ENCODE data around the gene IFT43. TPM values are rescaled to one million over a fixed set of nuclear protein-coding genes. Genes with fewer than 3 reads are reported as not detected.

IFT43 gene
- total and polyA plus RNA-seq, 4 donors = 20.9 to 49.2 (median 44.7) TPM

- H3K4me3 ChIP-seq (ENCODE audit: low read depth, low read length) = no peak overlapping the region
- H3K27ac ChIP-seq (ENCODE audit: low read depth, low read length) = no peak overlapping the region
- peak in 1 of 6 donors; percentile 42 for DNase-seq (ENCODE audit: low read depth in 4 of 6, low spot score in 6 of 6)
- peaks cover 22% of the 10 kb centered on the region for H3K36me3 ChIP-seq (ENCODE audit: control insufficient read depth, insufficient read depth, low read length)
- 56% methylated on average over 3 of the region's 6 CpGs for WGBS (ENCODE audit: insufficient coverage)
- no peaks in the 10 kb centered on the region for H3K9me3 ChIP-seq (ENCODE audit: control insufficient read depth, insufficient read depth, low read length)
- no peaks in the 10 kb centered on the region for H3K27me3 ChIP-seq (ENCODE audit: control insufficient read depth, insufficient read depth, low read length)
- H3K4me1 ChIP-seq (ENCODE audit: control insufficient read depth, insufficient read depth, low read length) = peaks cover 27% of the 10 kb centered on the region
Observed at GRCh38 chr14:76080471-76080870, 94.9 kb downstream of the IFT43 start.

GRCh38 chr14:76081642-76082041 lies 96.1 kb downstream of the IFT43 start:
- Histone ChIP-seq H3K36me3 (ENCODE audit: control insufficient read depth, insufficient read depth, low read length) (peaks cover 22% of the 10 kb centered on the region), H3K9me3 (ENCODE audit: control insufficient read depth, insufficient read depth, low read length) (no peaks in the 10 kb centered on the region), H3K27ac (ENCODE audit: low read depth, low read length) (no peak overlapping the region), H3K4me3 (ENCODE audit: low read depth, low read length) (no peak overlapping the region), H3K27me3 (ENCODE audit: control insufficient read depth, insufficient read depth, low read length) (no peaks in the 10 kb centered on the region), H3K4me1 (ENCODE audit: control insufficient read depth, insufficient read depth, low read length) (peaks cover 32% of the 10 kb centered on the region)
- WGBS (ENCODE audit: insufficient coverage) = 92% methylated on average over 7 of the region's 7 CpGs
- no peak for DNase-seq (ENCODE audit: low read depth in 4 of 6, low spot score in 6 of 6)

DNA sequence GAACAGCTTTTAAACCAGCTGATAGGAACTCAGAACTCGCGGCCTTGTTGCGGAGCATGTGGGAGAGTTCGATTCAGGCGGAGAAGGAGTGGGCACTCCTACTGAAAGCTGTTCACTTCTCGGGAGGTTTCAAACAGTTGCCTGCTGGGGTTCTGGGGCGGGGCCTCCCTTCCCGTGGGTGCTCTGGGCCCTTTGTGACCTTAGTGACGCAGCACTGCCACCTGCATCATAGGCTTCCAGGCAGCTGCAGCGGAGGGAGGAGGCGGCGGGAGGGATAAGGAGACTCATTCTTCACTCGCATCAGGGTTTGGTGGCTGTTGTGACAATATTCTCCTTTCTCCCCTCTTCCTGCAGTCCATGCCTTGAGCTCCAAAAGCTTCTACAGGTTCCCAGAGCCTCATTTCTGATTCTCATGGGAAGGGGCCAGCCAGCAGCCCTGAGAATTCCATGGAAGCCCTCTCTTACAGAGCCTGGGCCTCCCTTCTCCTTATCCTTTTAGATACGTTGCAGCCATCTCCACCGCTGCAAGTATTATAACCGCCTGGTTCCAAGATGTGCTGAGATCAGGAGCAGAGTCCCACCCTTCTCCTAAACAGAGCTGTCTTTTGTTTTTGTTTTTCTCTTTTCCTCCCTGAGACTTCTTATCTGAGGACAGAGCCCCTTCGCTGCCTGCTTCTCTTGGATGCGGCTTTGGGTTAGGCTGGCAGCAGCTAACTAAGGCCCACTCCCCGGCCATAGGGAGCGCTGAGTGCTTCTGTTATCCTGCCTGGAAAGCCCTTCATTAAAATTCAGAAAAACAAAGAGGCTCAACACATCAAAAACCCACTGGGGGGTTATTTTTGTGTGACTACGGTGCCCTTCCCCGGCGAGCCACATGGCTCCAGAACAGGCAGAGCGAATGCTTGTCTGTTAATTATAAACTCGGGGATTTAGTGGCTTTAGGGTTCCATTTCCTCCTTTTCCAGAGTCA lies 98.5 kb downstream of the IFT43 start:
- no peak overlapping the region for H3K4me3 ChIP-seq (ENCODE audit: low read depth, low read length)
- H3K4me1 ChIP-seq (ENCODE audit: control insufficient read depth, insufficient read depth, low read length) = peaks cover 35% of the 10 kb centered on the region
- H3K9me3 ChIP-seq (ENCODE audit: control insufficient read depth, insufficient read depth, low read length) = no peaks in the 10 kb centered on the region
- H3K36me3 ChIP-seq (ENCODE audit: control insufficient read depth, insufficient read depth, low read length) = peaks cover 19% of the 10 kb centered on the region
- WGBS (ENCODE audit: insufficient coverage) = 60% methylated on average over 14 of the region's 25 CpGs
- DNase-seq (ENCODE audit: low read depth in 4 of 6, low spot score in 6 of 6) = peak in 2 of 6 donors; percentile 49 to 57
- H3K27ac ChIP-seq (ENCODE audit: low read depth, low read length) = no peak overlapping the region
- H3K27me3 ChIP-seq (ENCODE audit: control insufficient read depth, insufficient read depth, low read length) = no peaks in the 10 kb centered on the region

GRCh38 chr14:76085358-76085757 lies 99.8 kb downstream of the IFT43 start:
- WGBS (ENCODE audit: insufficient coverage) = 81% methylated on average over 1 of the region's 3 CpGs
- no peaks in the 10 kb centered on the region for H3K27me3 ChIP-seq (ENCODE audit: control insufficient read depth, insufficient read depth, low read length)
- peaks cover 35% of the 10 kb centered on the region for H3K4me1 ChIP-seq (ENCODE audit: control insufficient read depth, insufficient read depth, low read length)
- H3K9me3 ChIP-seq (ENCODE audit: control insufficient read depth, insufficient read depth, low read length) = no peaks in the 10 kb centered on the region
- no peak overlapping the region for H3K27ac ChIP-seq (ENCODE audit: low read depth, low read length)
- H3K36me3 ChIP-seq (ENCODE audit: control insufficient read depth, insufficient read depth, low read length) = peaks cover 15% of the 10 kb centered on the region
- no peak for DNase-seq (ENCODE audit: low read depth in 4 of 6, low spot score in 6 of 6)
- H3K4me3 ChIP-seq (ENCODE audit: low read depth, low read length) = no peak overlapping the region

DNA sequence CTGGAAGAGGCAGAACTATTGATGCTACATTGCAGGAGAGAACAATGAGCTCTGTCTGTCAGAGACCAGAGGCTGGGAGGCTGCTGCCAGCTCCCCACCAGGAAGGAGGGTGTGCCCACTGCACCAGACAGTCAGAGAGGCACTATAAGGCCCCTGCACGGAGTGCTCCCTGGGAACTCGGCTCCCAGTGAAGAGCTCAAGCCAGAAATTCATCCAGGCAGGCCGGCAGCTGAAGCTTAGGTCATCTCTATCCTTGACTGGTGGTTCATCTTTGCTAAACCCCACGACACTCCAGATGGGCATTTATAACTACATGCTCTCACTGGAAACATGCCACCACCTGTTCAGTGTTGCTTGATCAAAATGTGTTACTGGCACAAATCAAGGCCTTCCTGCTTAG lies 101.1 kb downstream of the IFT43 start:
- peak in 1 of 6 donors; percentile 31 for DNase-seq (ENCODE audit: low read depth in 4 of 6, low spot score in 6 of 6)

DNA sequence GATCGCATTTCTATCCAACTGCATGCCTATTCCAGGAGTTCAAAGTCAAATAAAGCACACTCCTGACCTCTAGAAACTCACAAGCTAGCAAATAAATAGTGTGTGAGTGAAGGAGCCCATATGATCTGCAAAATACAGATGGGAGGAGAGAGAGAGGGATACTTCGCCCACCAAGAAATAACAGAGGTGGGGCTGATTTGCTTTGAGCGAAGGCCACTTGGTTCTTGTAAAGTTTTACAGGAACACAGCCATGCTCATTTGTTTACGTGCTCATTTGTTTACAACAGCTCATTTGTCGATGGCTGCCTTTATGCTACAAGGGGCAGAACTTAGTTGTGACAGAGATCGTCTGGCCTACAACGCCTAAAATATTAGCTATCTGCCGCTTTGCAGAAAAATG lies 102.8 kb downstream of the IFT43 start:
- peaks cover 4% of the 10 kb centered on the region for H3K36me3 ChIP-seq (ENCODE audit: control insufficient read depth, insufficient read depth, low read length)
- 84% methylated on average over 3 of the region's 8 CpGs for WGBS (ENCODE audit: insufficient coverage)
- no peaks in the 10 kb centered on the region for H3K27me3 ChIP-seq (ENCODE audit: control insufficient read depth, insufficient read depth, low read length)
- H3K4me1 ChIP-seq (ENCODE audit: control insufficient read depth, insufficient read depth, low read length) = peaks cover 27% of the 10 kb centered on the region
- H3K27ac ChIP-seq (ENCODE audit: low read depth, low read length) = no peak overlapping the region
- no peak for DNase-seq (ENCODE audit: low read depth in 4 of 6, low spot score in 6 of 6)
- no peaks in the 10 kb centered on the region for H3K9me3 ChIP-seq (ENCODE audit: control insufficient read depth, insufficient read depth, low read length)
- H3K4me3 ChIP-seq (ENCODE audit: low read depth, low read length) = no peak overlapping the region

More for the DNA sequence above, 101.1 kb downstream of the IFT43 start:
- WGBS (ENCODE audit: insufficient coverage) = 49% methylated on average over 3 of the region's 4 CpGs
- peaks cover 15% of the 10 kb centered on the region for H3K36me3 ChIP-seq (ENCODE audit: control insufficient read depth, insufficient read depth, low read length)
- no peaks in the 10 kb centered on the region for H3K9me3 ChIP-seq (ENCODE audit: control insufficient read depth, insufficient read depth, low read length)
- peaks cover 33% of the 10 kb centered on the region for H3K4me1 ChIP-seq (ENCODE audit: control insufficient read depth, insufficient read depth, low read length)
- no peaks in the 10 kb centered on the region for H3K27me3 ChIP-seq (ENCODE audit: control insufficient read depth, insufficient read depth, low read length)
- H3K27ac ChIP-seq (ENCODE audit: low read depth, low read length) = no peak overlapping the region
- no peak overlapping the region for H3K4me3 ChIP-seq (ENCODE audit: low read depth, low read length)

DNA sequence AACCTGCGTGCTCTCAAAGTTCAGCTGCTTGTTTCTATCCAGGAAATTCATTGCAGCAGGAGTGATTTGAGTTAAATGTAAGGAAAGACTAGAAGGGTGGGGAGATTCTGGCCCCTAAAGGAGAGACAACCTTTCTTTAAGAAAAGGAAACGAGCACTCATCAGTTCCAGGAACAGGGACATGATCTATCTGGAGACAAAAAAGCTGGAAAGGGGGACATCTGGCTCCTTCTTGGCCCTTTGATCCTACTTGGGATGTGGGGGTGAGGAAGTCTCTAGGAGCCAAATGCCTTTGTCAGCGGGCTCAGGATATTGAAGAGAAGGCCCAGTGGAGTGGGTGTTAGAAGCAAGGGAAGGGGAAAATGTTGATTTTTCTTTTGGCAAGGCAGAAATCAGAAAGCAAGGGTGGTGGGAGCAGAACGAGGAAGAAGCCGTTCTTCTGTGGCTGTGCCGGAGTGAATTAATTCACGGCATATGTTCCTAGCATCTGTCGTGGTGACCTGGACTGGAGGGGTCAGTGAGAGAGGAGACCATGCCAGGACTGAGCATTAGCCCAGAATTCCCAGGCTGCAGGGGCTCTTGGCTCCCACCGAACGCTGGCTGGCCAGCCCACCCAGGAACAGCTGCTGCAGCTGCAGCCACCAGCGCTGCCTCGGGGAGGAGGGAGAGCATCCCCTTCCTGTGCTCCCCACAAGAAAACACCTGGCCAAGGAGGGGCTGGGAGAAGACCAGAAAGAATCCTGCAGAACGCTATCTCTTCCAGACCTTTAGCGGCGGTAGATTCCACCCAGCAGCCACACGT lies 103.4 kb downstream of the IFT43 start:
- H3K36me3 ChIP-seq (ENCODE audit: control insufficient read depth, insufficient read depth, low read length) = no peaks in the 10 kb centered on the region
- peaks cover 25% of the 10 kb centered on the region for H3K4me1 ChIP-seq (ENCODE audit: control insufficient read depth, insufficient read depth, low read length)
- H3K9me3 ChIP-seq (ENCODE audit: control insufficient read depth, insufficient read depth, low read length) = no peaks in the 10 kb centered on the region
- 39% methylated on average over 14 of the region's 16 CpGs for WGBS (ENCODE audit: insufficient coverage)
- H3K27me3 ChIP-seq (ENCODE audit: control insufficient read depth, insufficient read depth, low read length) = no peaks in the 10 kb centered on the region
- no peak overlapping the region for H3K4me3 ChIP-seq (ENCODE audit: low read depth, low read length)
- peak in 1 of 6 donors; percentile 42 for DNase-seq (ENCODE audit: low read depth in 4 of 6, low spot score in 6 of 6)
- peak overlapping the region; percentile 7 for H3K27ac ChIP-seq (ENCODE audit: low read depth, low read length)

- Histone ChIP-seq H3K27ac (ENCODE audit: low read depth, low read length) (no peak overlapping the region), H3K4me1 (ENCODE audit: control insufficient read depth, insufficient read depth, low read length) (peaks cover 23% of the 10 kb centered on the region)
Observed at GRCh38 chr14:76089575-76089974, 104.0 kb downstream of the IFT43 start.

GRCh38 chr14:76090616-76091391 lies 105.2 kb downstream of the IFT43 start:
- peaks cover 22% of the 10 kb centered on the region for H3K4me1 ChIP-seq (ENCODE audit: control insufficient read depth, insufficient read depth, low read length)
- H3K4me3 ChIP-seq (ENCODE audit: low read depth, low read length) = no peak overlapping the region
- DNase-seq (ENCODE audit: low read depth in 4 of 6, low spot score in 6 of 6) = no peak
- H3K36me3 ChIP-seq (ENCODE audit: control insufficient read depth, insufficient read depth, low read length) = no peaks in the 10 kb centered on the region
- H3K9me3 ChIP-seq (ENCODE audit: control insufficient read depth, insufficient read depth, low read length) = no peaks in the 10 kb centered on the region
- 78% methylated on average over 16 of the region's 16 CpGs for WGBS (ENCODE audit: insufficient coverage)
- no peaks in the 10 kb centered on the region for H3K27me3 ChIP-seq (ENCODE audit: control insufficient read depth, insufficient read depth, low read length)
- no peak overlapping the region for H3K27ac ChIP-seq (ENCODE audit: low read depth, low read length)

More at GRCh38 chr14:76089575-76089974, 104.0 kb downstream of the IFT43 start:
- Histone ChIP-seq H3K36me3 (ENCODE audit: control insufficient read depth, insufficient read depth, low read length) (no peaks in the 10 kb centered on the region), H3K27me3 (ENCODE audit: control insufficient read depth, insufficient read depth, low read length) (no peaks in the 10 kb centered on the region), H3K9me3 (ENCODE audit: control insufficient read depth, insufficient read depth, low read length) (no peaks in the 10 kb centered on the region), H3K4me3 (ENCODE audit: low read depth, low read length) (no peak overlapping the region)
- 84% methylated on average over 6 of the region's 6 CpGs for WGBS (ENCODE audit: insufficient coverage)
- no peak for DNase-seq (ENCODE audit: low read depth in 4 of 6, low spot score in 6 of 6)
